GM19372 (cell line): Measurements from ENCODE around the gene STT3B.
"Not testable (repeated sequence)": the region's sequence is repeated elsewhere in the genome, so short reads cannot be mapped to it uniquely, and the experiment has no call there.

ENCODE experiments used
- ATAC-seq: cut with Tn5 transposase; IDR thresholded peaks from one replicate; pipeline ENCODE4 v1.9.1; 2021; ENCODE audit warnings: mild to moderate bottlenecking, low read depth, moderate library complexity; ENCODE audit not compliant: unreplicated experiment

STT3B gene

DNA sequence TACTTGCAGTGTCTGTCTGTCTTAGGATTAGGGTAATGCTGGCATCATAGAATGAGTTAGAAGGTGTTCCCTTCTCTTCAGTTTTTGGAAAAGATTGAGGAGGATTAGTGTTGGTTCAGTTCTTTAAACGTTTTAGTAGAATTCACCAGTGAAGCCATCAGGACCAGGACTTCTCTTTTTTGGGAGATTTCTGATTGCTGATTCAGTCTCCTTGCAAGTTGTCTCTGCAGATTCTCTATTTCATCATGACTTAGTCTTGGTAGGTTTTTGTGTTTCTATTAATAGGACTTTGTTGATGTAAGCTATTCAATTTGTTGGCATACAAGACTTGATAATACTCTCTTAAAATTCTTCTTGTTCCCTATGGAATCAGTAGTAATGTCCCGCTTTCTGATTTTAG is 48.9 kb downstream of the STT3B start:
- no peak for ATAC-seq

DNA sequence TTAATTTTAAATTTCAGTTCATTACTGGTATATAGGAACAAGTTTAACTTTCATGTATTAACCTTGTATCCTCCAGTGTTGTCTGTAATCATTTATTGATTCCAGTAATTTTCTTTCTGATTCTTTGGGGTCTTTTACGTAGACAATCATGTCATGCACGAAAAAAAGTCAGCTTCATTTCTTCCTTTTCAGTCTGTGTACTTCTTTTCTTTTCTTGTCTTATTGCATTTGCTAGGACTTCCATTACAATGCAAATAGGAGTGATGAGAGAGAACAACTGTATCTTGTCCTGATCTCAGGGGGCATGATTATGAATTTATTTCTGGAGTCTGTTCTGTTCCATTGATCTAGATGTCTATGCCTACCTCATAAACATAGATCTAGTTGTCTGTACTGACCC is 56.5 kb downstream of the STT3B start:
- no peak for ATAC-seq

DNA sequence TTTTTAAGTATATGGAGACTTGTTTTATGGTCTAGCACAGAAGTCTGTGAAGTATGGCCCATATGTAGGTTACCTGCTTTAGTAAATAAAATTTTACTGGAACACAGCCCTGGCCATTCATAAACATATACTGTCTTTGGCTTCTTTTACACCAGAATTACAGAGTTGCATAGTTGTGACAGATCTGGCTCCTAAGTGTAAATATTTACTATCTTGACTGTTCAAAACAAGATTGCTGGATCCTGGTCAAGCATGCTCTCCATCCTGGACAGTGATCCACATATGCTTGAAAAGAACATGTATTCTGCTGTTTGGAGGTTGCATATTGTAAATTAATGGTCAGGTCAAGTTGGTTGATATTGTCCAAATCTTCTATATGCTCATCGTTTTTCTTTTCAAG is 57.9 kb downstream of the STT3B start:
- ATAC-seq, result no peak

DNA sequence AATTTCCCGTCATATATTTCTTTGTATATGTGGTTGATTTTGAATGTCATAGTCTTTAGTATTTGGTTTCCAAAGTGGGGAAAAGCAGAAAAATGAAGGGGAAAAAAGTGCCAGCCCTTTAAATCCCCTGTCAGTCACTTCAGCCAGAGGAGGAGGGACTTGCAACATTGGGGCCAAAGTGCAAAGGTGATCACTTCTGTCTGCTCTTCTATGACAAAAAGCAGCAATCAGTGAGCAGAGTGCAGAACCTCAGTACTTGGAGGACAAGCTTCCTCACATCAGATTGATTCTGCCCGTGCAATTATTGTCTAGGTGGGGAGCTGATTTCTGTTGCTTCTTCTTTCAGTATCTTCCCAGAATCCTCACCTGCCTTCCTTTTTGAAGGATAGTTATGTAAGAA is 60.0 kb downstream of the STT3B start:
- no peak for ATAC-seq

DNA sequence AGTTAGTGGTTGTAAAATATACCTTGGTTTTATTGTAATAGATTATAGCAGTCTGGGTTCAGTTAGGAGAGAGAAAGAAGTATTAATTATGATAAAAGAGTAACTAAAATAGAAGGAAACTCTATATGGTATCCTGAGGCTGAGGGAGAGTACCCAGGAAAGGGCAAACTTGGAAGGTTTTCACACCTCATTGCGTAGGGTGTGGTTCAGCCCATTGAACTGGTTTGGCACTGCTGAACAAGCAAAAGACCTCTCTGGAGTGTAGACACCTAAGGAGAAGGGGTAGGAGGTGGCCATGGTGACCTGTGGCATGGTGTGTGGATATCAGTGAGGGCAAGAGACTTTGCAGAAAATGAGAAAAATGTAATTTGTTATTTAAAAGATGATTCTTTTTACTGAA is 63.5 kb downstream of the STT3B start:
- ATAC-seq, result no peak

DNA sequence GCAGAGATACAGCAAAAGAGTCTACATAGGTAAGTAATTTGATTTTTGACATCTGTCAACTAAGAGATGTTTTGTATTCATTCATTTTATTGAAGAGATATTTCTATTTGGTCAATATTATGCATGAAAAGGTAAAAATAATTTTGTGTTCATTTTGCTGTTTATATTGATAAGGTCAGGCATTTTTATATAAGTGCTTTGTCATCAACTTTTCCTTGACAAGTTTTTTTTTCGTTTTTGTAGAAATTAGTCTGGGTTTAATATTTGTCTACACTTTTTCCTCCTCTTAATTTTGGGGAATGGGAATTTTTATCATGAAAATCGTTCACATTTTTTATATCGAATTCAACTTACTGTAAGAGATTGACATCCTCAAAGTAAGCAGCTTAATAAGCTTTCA is 67.7 kb downstream of the STT3B start:
- ATAC-seq, result no peak

DNA sequence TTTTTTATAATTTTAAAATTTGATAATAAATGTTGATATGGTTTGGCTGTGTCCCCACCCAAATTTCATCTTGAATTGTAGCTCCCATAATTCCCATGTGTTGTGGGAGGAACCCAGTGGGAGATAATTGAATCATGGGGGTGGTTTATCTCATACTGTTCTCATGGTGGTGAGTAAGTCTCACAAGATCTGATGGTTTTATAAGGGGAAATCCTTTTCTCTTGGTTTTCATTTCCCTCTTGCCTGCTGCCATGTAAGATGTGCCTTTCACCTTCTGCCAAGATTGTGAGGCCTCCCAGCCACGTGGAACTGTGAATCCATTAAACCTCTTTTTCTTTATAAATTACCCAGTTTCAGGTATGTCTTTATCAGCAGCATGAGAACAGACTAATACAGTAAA is 72.6 kb downstream of the STT3B start:
- not testable (repeated sequence) for ATAC-seq

DNA sequence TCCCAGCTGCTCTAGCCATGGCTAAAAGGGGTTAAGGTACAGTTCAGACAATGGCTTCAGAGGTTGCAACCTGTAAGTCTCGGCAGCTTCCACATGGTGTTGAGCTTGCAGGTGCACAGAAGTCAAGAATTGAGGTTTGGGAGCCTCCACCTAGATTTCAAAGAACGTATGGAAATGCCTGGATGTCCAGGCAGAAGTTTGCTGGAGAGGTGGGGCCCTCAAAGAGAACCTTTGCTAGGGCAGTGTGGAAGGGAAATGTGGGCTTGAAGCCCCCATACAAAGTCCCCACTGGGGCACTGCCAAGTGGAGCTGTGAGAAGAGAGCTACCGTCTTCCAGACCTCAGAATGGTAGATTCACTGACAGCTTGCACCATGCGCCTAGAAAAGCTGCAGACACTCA is 73.7 kb downstream of the STT3B start:
- ATAC-seq, result no peak

DNA sequence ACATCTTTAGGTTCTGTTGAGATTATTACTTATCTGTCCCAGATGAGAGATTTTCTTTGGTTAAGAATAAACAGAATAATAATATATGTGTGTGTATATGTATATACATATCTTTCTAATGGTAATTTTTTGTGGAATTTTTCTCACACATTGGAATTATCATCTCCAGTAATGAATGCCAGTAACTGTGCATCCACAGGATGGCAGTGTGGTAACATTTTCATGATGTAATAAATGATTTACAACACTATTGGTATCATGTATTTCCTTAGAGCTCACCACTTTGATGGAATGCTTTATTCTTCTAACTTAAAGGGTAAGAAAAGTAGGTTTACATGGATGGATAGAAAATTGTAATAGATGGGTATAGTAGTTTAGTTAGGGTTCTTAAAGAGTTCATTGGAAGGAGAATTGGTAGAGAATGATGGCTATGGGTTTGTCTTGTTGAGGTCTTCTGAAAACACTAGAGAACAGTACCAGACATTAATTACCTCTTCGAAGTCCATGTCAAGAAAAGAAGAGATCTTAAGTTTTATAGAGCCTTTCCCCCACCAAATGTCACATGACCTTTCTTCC is 78.1 kb downstream of the STT3B start:
- ATAC-seq, result no peak

DNA sequence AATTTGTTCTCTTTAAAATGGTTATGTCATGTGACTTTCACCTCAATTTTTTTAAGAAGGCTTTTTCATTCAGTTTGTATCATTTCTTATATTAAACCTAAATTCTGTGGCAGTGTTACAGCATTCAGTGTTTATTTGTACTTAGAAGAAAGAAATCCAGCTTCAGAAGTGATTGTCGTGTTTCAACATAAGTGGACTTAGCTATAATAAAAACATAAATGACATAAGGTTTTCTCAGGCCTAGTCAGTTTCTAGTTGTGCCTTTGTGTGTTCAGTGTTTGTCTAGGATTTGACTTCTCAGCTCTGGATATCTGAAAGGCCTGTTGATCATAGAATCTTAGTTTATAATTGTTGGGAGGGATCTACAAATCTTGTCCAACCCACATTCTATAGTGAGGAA is 80.5 kb downstream of the STT3B start:
- no peak for ATAC-seq

DNA sequence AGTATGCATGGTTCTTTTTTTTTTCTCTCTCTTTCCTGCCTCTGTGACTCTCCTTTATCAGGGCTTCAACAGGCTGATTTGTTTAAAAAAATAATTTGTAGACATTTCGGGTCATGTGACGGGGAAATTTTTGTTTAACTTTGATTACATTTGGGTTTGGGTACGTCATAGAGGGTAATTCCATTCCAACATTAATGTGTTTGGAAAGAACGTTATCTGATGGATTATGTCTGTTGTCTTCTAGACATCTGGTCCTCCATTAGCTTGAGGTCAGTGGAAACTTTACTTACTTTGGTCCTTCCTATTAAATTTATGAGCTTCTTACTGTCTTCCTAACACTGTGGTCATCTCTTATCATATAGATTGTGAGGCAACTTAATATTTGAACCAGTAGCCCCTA is 80.9 kb downstream of the STT3B start:
- ATAC-seq, result no peak

DNA sequence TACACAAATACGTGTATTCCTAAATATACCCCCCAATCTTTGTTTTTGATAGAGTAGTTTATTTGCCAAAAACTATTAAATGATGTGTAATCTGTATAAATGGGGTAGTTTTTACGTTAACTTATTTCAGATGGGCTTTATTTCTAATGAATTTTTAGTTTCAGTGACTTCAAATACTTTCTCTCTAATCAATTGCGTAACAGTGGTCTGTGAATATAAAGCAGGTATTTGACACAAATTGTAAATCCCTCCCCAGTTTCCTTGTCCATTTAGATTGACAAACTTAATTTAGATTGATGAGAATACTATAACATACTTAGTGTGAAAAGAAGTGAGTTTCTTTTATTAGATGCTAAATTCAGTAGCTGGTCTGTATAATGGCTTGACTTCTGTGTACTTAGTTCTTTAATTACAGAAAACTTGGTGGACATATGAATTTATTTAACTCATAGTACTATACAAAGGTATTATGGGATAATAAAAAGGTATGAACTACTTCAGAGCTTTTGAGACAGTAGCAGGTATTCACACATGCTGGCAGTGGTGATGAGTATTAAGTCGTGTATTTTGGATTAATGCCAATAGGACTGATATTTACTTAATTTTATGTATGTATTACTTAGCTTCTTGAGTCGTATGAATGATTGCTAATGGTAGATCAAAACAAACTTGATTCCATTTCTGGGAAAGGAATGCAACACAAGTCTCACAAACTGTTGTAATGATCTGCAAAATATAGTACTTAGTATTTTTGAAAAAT is 81.6 kb downstream of the STT3B start:
- no peak for ATAC-seq

DNA sequence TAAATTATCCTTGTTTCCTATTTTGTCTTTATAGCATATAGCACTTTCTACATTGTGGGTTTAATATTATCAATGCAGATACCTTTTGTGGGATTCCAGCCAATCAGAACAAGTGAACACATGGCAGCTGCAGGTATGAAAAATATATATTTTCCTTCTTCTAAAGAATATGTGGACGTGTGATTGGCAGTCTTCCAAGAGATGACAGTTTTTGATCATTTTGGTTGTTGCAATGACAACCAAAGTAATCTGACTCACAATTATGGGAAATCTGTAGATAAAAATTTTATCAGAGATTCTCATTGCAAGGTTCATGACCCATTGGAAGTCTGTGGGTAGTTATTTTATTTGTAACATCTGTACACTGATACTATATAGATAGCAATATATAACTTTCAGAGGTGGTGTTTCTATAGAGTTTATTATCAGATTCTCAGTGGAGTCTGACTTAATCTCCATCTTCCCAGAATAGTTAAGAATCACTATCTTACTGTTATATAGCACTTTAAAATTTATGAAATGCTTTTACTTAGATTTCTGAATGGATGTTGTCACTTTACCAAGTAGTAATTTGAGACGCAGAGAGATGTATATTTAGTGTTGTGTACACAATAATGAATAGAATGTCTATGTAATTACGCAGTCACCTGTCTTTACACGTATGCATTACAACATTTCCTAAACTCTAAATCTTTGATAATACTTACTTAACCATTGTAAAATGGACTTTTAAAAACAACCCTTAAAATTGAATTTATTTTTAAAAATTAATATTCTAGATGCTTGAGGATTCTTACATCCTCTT is 82.5 kb downstream of the STT3B start:
- no peak for ATAC-seq

DNA sequence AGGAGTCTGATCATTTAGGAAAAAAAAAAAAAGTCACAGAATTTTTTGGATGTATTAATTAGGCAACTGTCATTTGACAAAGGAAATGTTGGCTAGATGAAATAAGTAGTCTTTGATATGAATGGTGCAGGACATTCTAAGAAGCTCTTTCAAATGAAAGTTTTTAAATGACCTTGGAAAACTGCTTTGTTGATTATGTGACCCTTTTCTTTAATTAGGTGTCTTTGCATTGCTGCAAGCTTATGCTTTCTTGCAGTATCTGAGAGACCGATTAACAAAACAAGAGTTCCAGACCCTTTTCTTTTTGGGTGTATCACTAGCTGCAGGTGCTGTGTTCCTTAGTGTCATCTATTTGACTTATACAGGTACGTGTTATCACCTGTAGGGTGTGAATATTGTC is 84.0 kb downstream of the STT3B start:
- ATAC-seq, result no peak

DNA sequence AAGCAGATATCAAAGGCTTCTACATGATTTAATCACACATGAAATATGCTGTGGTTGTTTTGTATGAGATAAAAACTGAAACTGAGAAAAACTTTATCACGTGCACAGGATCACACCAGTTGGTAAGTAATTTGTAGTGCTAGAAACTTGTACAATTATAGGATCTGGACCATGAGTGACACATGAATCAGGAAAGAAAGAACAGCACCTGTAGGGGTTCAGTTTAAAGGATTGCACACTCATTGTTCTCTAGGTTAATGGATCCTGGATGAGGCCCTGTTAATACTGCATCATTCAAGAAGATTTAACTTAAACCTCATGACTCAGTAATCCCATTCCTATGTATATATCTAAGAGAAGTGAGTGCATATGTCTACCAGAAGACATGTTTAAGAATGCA is 87.9 kb downstream of the STT3B start:
- no peak for ATAC-seq

DNA sequence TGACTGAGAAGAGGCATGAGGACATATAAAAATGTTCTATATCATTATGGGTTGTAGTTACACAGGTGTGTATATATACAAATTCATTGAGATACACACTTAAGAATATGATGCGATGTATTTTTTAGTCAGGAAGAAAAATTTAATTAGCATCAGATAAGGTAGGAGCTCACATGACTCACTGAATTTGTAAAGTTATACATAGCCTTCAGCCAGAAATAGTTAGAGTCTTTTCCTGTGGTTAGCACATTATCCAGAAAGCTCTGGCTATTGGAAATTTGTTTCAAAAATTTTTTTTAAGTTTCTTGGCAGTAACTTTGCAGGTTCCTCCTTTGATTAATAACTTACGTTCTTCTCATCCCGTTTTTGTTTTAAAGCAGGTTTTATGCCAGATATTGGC is 88.6 kb downstream of the STT3B start:
- ATAC-seq, result no peak

DNA sequence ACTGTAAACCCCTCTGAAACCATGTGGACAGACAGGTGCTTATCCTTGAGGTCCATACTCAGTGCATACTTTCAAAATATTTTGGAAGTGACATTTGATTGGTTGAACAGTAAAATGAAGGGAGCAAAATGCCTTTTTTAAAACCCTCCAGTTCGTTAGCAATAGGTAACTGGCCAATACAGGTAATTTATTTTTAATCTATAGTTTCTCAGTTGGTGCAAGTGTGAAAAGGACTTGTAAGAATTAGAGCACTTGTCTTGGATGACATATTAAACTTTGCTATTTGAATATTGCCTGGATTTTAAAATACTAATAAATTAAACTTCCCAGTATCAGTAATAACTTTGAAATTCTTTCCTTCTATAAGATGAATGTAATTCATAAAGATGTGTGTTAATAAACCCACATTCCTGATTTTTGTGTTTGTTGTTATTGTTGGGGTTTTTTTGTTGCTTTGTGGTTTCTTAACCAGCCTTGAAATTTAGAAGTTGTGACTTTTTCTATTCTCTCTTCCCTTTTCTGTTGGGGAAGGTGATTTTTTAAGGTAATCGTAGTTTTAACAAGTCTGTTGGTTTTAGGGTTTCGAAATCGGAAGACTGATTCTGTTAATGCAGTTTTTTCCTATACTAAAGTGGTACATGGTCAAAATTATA is 90.0 kb downstream of the STT3B start:
- ATAC-seq, result no peak

DNA sequence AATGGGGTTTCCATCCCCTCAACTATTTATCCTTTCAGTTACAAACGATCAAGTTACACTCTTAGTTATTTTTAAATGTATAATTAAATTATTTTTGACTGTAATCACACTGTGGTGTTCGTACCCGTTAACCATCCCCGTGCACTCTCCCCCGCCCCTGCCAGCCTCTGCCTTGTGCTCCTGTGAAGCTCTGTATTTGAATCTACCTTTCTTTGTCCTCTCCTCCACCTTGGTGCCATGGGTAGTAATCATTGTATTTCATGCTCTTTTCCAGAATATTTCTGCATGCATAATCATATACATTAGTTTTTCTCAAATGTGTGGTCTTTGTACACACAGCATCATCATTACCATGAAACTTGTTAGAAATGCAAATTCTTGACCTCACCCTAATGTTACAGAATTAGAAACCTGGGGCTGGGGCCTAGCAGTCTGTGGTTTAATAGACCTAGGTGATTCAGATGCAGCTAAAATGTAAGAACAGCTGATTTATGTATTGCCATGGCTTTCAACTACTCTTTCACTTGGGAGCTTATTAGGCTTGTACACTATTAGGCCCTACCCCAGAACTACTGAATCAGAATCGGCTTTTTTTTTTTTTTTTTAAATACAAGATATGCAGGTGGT is 91.5 kb downstream of the STT3B start:
- no peak for ATAC-seq

DNA sequence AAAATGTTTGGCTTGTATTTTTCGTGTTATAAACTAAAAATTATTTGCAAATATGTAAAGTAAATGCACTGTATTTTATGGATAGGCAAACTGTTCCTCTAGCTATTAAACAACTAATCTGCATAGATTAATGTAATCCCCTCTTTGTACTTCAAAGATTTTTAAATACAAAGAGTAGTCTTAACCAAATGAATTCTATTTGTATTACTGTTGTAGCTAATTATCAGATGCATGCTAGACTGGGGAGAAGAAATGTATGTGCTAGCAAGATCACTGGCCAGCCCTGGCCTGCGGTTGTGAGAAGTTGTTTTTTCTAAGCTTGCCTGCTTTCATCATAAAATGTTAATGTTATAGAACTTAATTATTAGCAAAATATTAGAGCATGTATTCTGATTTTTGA is 92.6 kb downstream of the STT3B start:
- no peak for ATAC-seq

DNA sequence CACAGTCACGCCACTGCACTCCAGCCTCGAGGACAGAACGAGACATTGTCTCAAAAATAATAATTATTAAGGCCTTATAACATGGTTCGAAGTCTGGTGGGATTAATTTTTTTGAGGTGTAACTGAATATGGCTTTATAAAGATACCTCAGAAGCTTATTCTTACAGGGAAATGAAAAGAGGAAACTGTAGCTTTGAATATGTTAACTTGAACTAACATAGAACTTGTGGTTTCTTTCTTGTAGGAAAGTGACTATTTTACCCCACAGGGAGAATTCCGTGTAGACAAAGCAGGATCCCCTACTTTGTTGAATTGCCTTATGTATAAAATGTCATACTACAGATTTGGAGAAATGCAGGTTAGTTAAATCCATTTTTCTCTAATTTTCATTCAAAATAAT is 96.3 kb downstream of the STT3B start:
- no peak for ATAC-seq

DNA sequence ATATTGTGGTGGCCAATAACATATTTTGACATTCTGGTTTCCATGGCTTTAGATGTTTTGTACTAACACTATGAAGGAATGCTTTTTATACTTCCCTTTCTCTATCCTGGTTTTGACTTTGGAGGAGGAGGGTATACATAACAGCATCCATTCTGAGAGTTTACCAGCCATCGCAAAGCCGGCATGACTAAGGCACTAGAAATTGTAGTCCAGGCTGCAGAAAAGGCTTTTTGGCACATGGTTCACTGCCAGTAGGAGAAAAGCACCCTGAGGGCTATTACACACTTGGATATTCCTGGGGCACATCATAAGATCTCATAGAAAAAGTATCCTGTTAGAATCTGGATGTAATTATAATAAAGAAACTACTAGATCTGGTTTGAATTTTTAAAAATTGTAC is 101.8 kb downstream of the STT3B start:
- ATAC-seq, result no peak
